GM19328 (cell line): Measurements from ENCODE around the gene SLX1B.
"Not testable (repeated sequence)": the region's sequence is repeated elsewhere in the genome, so short reads cannot be mapped to it uniquely, and the experiment has no call there.

ENCODE experiments used
- ATAC-seq: cut with Tn5 transposase; IDR thresholded peaks from one replicate; pipeline ENCODE4 v1.9.1; 2021; ENCODE audit warnings: mild to moderate bottlenecking, moderate library complexity; ENCODE audit not compliant: unreplicated experiment

SLX1B gene

DNA sequence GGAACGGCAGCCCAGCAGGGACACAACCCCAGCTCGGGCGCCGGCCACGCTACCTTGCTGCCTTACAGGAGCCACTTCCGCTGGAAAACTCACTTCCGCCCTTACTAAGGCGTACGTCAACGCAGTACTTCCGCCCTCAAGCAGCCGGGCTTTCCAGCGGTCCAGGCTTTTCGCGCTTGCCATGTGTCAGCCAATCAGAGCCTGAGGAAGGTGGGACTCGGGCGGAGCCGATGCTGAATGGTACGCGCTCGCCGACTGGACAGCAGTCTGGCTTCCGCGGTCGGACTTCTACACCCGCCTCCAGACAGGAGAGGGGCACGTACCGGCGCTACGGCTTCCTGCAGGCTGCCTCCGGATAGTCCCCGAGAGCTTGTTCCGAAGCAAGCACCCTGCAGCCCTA lies at the start of gene SLX1B, which contains the start of gene BOLA2:
Gene SLX1B (plus strand): TSS at position 265 of the 400 bp plus-strand sequence.
Gene BOLA2 (minus strand): TSS at position 83 of the 400 bp plus-strand sequence. CDS start 98 bp downstream, outside the sequence.
- peak; percentile 88 for ATAC-seq

GRCh38 chr16:29405249-29405648 lies 49.1 kb upstream of the SLX1B start:
- not testable (repeated sequence) for ATAC-seq

DNA sequence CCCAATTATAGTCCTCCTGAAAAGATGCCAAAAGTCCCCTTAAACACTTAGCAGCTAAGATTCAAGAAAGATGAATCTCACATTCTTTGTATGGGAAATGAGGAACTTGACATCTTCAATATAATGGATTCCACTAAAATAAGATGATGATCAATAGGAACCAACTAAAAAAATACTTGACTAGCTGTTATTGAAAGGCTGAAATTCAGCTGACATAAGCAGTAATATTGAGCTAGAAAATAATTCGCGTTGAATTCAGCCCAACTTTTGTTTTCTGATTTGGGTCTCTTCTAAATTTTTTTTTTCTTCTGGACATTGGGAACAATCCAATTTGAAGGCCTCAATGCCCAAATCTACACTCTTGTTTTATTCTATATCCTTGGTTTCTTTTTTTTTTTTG lies 30.7 kb upstream of the SLX1B start:
- not testable (repeated sequence) for ATAC-seq

DNA sequence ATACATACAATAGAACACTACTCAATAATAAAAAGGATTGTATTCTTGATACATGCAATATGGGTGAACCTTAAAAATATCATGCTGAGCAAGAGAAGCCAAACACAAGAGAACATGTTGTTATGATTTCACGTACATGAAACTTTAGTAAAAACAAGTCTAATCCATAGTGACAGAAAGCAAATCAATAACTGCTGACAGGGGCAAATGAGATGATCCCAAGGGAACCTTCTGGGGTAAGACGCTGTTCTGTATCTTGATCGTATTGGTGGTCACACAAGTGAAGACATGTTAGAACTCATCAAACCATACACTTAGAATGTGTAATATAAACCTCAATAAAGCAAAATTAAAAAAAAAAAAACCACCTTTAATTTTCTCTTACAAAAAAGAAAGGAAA lies 28.9 kb upstream of the SLX1B start:
- not testable (repeated sequence) for ATAC-seq

DNA sequence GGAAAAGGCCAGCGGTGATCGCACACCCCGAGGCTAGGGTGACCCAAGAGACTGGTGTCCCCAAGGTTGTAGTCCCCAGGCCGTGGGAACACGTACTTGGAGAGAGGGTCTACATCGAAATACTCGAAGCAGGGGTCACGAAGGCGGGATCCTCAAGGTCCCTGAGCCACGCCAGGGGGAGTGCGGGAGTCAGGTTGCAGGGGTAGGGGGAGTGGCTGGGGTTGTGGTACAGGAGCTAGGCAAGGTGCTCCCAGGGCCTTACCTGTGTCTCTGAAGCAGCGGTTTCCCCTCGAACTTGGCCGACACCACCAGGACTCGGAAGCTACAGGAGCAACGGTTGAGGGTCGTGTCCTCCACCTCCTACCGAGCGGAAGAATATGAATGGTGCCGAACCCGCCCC lies 579 bp upstream of the SLX1B start:
- not testable (repeated sequence) for ATAC-seq

- ATAC-seq = peak; percentile 54
These were observed 495 bp downstream of the SLX1B start for GRCh38 chr16:29454828-29455227.

DNA sequence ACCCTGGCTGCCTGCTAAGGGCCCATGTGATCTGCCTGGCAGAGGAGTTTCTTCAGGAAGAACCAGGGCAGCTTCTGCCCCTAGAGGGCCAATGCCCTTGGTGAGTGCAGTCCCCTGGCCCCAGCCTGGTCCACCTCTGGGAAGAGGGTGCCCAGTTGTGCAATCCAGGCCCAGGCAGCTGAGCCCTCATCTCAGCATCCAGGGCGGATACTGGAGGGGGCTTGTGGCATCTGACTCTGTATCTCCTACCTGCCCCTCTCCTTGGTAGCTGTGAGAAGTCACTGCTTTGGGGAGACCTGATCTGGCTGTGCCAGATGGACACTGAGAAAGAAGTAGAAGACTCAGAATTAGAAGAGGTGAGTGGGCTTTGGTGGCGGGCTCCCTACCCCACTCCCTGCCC lies 3.3 kb downstream of the SLX1B start:
- ATAC-seq = not testable (repeated sequence)

GRCh38 chr16:29459706-29460646 lies 5.6 kb downstream of the SLX1B start, which contains the start of gene SULT1A4:
Gene SULT1A4, plus strand, starts transcription at chr16:29459913. Its CDS starts 1,473 bp downstream, at chr16:29461386.
- not testable (repeated sequence) for ATAC-seq

- not testable (repeated sequence) for ATAC-seq
These were observed 6.3 kb downstream of the SLX1B start for GRCh38 chr16:29460647-29461030.

DNA sequence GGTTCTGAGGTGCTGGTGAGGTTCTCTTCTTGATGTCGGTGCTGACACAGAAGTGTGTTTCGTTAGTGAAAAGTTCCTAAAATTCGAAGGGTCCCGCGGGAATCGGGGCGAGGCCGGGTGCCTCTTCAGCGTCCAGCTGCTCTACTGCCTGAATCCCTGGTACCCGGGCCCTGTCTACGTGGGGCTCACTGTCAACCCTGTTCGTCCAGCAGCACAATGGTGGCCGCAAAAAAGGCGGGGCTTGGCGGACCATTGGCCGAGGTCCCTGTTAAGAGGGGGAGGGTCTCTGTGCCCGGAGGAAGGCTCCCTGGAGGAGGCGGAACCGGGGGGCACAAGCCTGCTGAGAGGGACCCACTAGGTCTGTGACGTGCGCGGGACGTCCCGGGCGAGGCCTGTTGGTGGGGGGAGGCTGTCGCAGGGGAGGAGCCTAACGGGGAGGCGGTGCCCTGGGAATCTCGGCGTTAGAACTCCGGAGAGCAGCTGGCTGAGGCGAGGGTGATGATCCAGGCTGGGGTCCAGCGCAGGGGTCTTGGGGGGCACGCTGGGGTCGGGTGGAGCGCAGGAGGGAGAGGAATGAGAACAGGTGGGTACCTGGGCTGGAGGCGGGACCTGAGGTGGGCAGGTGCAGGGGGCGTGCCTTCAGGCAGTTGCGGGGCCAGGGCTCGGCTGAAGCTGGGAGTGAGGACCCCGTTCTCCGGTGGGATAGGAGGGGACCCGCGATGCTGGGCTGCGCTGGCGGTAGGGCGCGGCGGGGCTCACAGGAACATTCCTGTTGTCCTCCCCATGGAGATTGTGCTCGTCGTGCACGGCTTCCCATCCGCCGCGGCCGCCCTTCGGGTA lies 11.9 kb downstream of the SLX1B start:
- ATAC-seq = not testable (repeated sequence)

- ATAC-seq = not testable (repeated sequence)
These were observed 12.6 kb downstream of the SLX1B start for GRCh38 chr16:29466904-29467303.

GRCh38 chr16:29467654-29468366 lies 13.5 kb downstream of the SLX1B start:
- not testable (repeated sequence) for ATAC-seq

DNA sequence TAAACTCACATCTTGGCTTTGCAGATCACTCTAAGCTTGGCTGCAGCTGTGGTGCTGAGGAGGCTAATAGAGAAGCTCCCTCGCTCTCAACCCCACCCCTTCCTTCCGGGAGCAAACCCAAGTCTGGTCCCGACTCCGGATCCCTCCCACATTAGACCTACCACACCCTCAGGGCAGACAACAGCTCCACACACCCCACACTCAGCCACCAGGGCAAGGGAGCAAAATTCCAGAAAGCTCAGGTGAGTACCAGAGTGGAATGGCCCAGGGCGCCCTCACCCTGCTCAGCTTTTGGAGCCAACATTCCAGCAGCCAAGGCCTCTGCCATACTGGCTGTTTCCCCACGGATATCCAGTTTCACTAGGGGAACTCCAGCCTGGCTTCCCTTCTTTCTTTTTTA lies 15.3 kb downstream of the SLX1B start:
- not testable (repeated sequence) for ATAC-seq

DNA sequence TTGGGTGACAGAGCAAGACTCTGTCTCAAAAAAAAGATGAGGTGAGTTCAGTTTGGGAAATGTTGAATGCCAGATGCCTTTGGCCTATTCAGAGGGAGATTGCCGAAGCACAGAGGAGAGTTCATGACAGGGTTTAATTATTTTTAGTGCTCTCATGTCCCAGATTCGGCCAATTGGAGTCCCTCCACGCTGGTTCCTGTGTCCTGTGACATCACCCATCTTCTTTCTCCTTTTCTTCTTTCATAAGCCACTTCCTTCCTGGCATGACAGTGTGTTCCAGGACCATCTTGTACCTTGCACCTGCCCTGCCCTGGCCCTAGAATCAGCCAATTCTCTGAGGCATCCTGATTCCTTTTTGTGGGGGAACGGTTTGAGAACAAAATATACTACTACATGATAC lies 17.7 kb downstream of the SLX1B start:
- not testable (repeated sequence) for ATAC-seq

DNA sequence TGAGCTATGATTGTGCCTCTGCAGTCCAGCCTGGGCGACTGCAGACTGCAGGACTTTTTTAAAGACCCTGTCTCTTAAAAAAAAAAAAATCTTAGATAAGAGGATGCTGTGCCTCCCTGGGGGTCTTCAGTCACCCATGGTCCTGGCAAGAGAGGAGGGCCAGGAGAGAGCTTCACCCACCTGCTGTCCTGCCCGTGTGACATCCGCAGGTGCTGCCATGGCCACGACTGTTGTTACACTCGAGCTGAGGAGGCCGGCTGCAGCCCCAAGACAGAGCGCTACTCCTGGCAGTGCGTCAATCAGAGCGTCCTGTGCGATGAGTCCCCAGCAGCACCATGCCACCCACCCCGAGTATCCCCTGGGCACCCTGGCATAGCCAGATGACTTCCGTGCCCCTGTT lies 27.9 kb downstream of the SLX1B start:
- not testable (repeated sequence) for ATAC-seq

DNA sequence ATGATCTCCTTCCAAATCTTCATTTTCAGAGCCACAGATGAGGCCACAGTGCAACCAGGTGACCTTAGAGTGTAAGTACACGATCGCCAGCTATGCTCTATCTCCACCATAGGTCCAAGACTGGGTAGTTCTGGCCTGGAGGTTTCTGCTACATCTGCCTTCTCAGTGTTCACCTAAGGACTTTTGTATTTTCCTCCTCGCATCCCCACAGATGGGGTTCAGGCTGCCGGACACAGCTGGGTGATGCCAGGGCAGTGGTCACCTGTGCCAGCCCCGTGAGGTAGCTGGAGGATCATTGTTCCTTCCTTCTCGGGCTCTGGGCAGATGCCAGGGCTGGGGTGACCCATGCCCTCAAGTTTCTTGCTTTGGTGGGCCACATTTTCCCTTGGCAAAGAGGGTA lies 52.0 kb downstream of the SLX1B start, which contains the start of gene NPIPB12:
Gene NPIPB12 (minus strand): TSS at position 101 of the 400 bp plus-strand sequence.
- not testable (repeated sequence) for ATAC-seq
